ENCODE results near the gene CEP126. TPM values are rescaled to one million over a fixed set of nuclear protein-coding genes. Genes with fewer than 3 reads are reported as not detected.

CEP126 gene
- total RNA-seq, 1 donor, result 3.6 TPM

- TF ChIP-seq, protein P1, sequence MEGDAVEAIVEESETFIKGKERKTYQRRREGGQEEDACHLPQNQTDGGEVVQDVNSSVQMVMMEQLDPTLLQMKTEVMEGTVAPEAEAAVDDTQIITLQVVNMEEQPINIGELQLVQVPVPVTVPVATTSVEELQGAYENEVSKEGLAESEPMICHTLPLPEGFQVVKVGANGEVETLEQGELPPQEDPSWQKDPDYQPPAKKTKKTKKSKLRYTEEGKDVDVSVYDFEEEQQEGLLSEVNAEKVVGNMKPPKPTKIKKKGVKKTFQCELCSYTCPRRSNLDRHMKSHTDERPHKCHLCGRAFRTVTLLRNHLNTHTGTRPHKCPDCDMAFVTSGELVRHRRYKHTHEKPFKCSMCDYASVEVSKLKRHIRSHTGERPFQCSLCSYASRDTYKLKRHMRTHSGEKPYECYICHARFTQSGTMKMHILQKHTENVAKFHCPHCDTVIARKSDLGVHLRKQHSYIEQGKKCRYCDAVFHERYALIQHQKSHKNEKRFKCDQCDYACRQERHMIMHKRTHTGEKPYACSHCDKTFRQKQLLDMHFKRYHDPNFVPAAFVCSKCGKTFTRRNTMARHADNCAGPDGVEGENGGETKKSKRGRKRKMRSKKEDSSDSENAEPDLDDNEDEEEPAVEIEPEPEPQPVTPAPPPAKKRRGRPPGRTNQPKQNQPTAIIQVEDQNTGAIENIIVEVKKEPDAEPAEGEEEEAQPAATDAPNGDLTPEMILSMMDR (IDR thresholded peaks at IDR 0.05; ENCODE audit: extremely low read depth, low read depth, low read length), result peak; percentile 9
- H3K4me3 ChIP-seq (ENCODE audit: insufficient read depth, low read length), result no peak overlapping the region
- H4K20me1 ChIP-seq (ENCODE audit: insufficient read depth, low read length), result no peaks in the 10 kb centered on the region
- DNase-seq (ENCODE audit: insufficient read length, low spot score, missing footprints), result no peak
- peak overlapping the region; percentile 68 for H2AFZ ChIP-seq (ENCODE audit: low read length)
- no peaks in the 10 kb centered on the region for H3K27me3 ChIP-seq (ENCODE audit: insufficient read depth, low read length)
- peaks cover 51% of the 10 kb centered on the region for H3K4me1 ChIP-seq (ENCODE audit: insufficient read depth, low read length)
- H3K9me3 ChIP-seq (ENCODE audit: low read depth, low read length), result no peaks in the 10 kb centered on the region
- H3K79me2 ChIP-seq (ENCODE audit: insufficient read depth, low read length), result no peaks in the 10 kb centered on the region
- peak overlapping the region; percentile 68 for H3K27ac ChIP-seq (ENCODE audit: low read depth, low read length)
- no peaks in the 10 kb centered on the region for H3K36me3 ChIP-seq (ENCODE audit: insufficient read depth, low read length)
- H3K4me2 ChIP-seq (ENCODE audit: insufficient read depth, low read length), result peak overlapping the region; percentile 6
These were observed 44.3 kb upstream of the CEP126 start for GRCh38 chr11:101870510-101870909.

GRCh38 chr11:101872171-101872882, 42.5 kb upstream of the CEP126 start:
- H3K4me2 ChIP-seq (ENCODE audit: insufficient read depth, low read length), result peak overlapping the region; percentile 4
- no peak overlapping the region for H3K4me3 ChIP-seq (ENCODE audit: insufficient read depth, low read length)
- no peaks in the 10 kb centered on the region for H3K9me3 ChIP-seq (ENCODE audit: low read depth, low read length)
- no peaks in the 10 kb centered on the region for H3K79me2 ChIP-seq (ENCODE audit: insufficient read depth, low read length)
- TF ChIP-seq, protein P1 (IDR thresholded peaks at IDR 0.05; ENCODE audit: extremely low read depth, low read depth, low read length), result no peak
- H3K27ac ChIP-seq (ENCODE audit: low read depth, low read length), result no peak overlapping the region
- DNase-seq (ENCODE audit: insufficient read length, low spot score, missing footprints), result no peak
- no peak overlapping the region for H2AFZ ChIP-seq (ENCODE audit: low read length)
- H3K36me3 ChIP-seq (ENCODE audit: insufficient read depth, low read length), result no peaks in the 10 kb centered on the region
- H3K4me1 ChIP-seq (ENCODE audit: insufficient read depth, low read length), result peaks cover 35% of the 10 kb centered on the region
- H3K27me3 ChIP-seq (ENCODE audit: insufficient read depth, low read length), result no peaks in the 10 kb centered on the region
- no peaks in the 10 kb centered on the region for H4K20me1 ChIP-seq (ENCODE audit: insufficient read depth, low read length)

GRCh38 chr11:101880222-101880621, 34.6 kb upstream of the CEP126 start:
- no peaks in the 10 kb centered on the region for H3K27me3 ChIP-seq (ENCODE audit: insufficient read depth, low read length)
- no peaks in the 10 kb centered on the region for H3K36me3 ChIP-seq (ENCODE audit: insufficient read depth, low read length)
- H3K4me1 ChIP-seq (ENCODE audit: insufficient read depth, low read length), result peaks cover 10% of the 10 kb centered on the region
- no peak overlapping the region for H3K4me3 ChIP-seq (ENCODE audit: insufficient read depth, low read length)
- TF ChIP-seq, protein P1 (IDR thresholded peaks at IDR 0.05; ENCODE audit: extremely low read depth, low read depth, low read length), result peak; percentile 66
- no peak overlapping the region for H3K27ac ChIP-seq (ENCODE audit: low read depth, low read length)
- H4K20me1 ChIP-seq (ENCODE audit: insufficient read depth, low read length), result no peaks in the 10 kb centered on the region
- peak overlapping the region; percentile 47 for H2AFZ ChIP-seq (ENCODE audit: low read length)
- H3K9me3 ChIP-seq (ENCODE audit: low read depth, low read length), result no peaks in the 10 kb centered on the region
- H3K4me2 ChIP-seq (ENCODE audit: insufficient read depth, low read length), result no peak overlapping the region
- no peaks in the 10 kb centered on the region for H3K79me2 ChIP-seq (ENCODE audit: insufficient read depth, low read length)
- peak; percentile 3 for DNase-seq (ENCODE audit: insufficient read length, low spot score, missing footprints)

DNA sequence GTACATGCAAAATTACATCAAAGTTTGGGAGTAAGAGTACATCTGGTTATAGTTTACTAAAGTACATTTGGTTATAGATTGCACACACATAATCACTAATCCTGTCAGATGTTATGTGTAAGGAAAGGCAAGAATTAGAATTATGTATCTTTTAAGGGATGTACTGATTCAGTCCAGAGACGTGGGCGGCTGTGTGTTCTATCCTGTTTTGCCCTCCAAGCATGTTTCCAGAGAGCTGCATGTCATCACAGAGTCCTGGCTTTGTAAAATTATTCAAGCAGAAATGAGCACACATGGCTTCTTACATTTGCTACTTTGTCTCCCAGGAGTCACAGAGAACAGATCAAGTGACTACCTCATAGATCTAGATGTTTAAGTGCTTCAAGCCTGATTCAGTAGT, 33.2 kb upstream of the CEP126 start:
- H3K4me1 ChIP-seq (ENCODE audit: insufficient read depth, low read length), result peaks cover 10% of the 10 kb centered on the region
- H2AFZ ChIP-seq (ENCODE audit: low read length), result peak overlapping the region; percentile 42
- TF ChIP-seq, protein P1 (IDR thresholded peaks at IDR 0.05; ENCODE audit: extremely low read depth, low read depth, low read length), result no peak

More for the DNA sequence above, 33.2 kb upstream of the CEP126 start:
- Histone ChIP-seq H3K27ac (ENCODE audit: low read depth, low read length) (no peak overlapping the region), H3K27me3 (ENCODE audit: insufficient read depth, low read length) (no peaks in the 10 kb centered on the region), H3K9me3 (ENCODE audit: low read depth, low read length) (no peaks in the 10 kb centered on the region), H3K4me3 (ENCODE audit: insufficient read depth, low read length) (no peak overlapping the region), H3K79me2 (ENCODE audit: insufficient read depth, low read length) (no peaks in the 10 kb centered on the region), H4K20me1 (ENCODE audit: insufficient read depth, low read length) (no peaks in the 10 kb centered on the region), H3K36me3 (ENCODE audit: insufficient read depth, low read length) (no peaks in the 10 kb centered on the region), H3K4me2 (ENCODE audit: insufficient read depth, low read length) (no peak overlapping the region)
- DNase-seq (ENCODE audit: insufficient read length, low spot score, missing footprints), result no peak

Data from osteoblast (primary cell).